GM12873 (cell line): Measurements from ENCODE around the gene PPP1R7.

ENCODE experiments used
- TF ChIP-seq, protein P1 (sequence below): IDR thresholded peaks from 2 replicates; pipeline ENCODE4 v1.5.1; 2012; ENCODE audit warnings: low read depth, mild to moderate bottlenecking, moderate library complexity, low read length, control low read depth; ENCODE audit not compliant: insufficient read depth; ENCODE audit errors: missing control alignments

The PPP1R7 gene

DNA sequence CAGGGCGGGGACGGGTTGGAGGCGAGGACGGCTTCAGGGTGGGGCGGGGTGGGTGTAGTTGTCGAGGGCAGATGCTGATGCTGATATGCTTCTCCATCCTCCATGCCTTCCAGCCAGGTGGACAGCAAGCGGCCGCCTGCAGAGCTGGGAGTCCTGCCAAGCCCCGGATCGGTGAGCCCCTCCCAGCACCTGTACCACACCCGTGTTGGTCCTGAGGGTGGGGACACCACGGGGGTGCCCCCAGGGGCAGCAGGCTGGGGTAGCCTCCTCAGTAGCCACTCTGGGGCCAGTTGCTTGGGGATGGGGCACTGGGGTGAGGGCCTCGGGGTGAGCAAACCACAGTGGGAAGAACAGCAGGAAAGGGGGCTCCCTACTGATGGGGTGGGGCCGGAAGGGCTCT lies 40.8 kb downstream of the PPP1R7 start:
- TF ChIP-seq, protein P1, sequence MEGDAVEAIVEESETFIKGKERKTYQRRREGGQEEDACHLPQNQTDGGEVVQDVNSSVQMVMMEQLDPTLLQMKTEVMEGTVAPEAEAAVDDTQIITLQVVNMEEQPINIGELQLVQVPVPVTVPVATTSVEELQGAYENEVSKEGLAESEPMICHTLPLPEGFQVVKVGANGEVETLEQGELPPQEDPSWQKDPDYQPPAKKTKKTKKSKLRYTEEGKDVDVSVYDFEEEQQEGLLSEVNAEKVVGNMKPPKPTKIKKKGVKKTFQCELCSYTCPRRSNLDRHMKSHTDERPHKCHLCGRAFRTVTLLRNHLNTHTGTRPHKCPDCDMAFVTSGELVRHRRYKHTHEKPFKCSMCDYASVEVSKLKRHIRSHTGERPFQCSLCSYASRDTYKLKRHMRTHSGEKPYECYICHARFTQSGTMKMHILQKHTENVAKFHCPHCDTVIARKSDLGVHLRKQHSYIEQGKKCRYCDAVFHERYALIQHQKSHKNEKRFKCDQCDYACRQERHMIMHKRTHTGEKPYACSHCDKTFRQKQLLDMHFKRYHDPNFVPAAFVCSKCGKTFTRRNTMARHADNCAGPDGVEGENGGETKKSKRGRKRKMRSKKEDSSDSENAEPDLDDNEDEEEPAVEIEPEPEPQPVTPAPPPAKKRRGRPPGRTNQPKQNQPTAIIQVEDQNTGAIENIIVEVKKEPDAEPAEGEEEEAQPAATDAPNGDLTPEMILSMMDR = no peak

DNA sequence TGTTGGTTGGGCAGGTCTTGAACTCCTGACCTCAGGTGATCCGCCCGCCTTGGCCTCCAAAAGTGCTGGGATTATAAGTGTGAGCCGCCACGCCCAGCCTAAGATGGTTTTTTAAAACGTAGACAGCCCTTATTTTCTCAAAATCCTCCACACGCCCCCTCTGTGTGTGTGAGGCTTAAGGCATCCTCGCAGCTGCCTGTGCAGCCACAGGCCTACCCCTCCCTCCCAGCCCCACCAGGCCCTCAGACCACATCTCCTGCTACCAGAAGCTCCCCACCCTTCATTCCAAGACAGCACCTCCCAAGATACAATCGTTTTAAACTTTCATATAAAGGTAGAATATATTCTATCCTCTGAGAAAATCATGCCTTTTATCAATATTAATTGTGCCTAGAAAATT lies 43.0 kb downstream of the PPP1R7 start:
- TF ChIP-seq, protein P1 = no peak

DNA sequence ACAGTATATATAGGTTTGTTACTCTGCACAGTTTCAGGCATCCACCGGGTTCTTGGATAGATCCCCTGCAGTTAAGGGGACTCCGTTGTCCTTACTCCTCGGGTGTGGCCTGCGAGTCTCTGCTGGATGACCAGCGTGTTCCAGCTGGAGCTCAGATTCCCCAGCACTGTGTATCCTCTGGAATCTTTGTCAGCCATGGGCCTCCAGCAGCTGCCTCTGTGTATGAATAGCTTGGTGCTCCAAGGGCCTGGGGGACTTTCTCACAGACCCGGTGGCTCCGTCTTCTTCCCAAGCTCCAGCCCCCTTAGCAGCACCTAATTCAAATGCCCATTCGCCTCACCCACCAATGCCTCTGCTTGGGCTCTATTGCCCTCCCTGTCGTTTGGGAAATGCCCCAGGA lies 44.5 kb downstream of the PPP1R7 start:
- TF ChIP-seq, protein P1 = no peak

DNA sequence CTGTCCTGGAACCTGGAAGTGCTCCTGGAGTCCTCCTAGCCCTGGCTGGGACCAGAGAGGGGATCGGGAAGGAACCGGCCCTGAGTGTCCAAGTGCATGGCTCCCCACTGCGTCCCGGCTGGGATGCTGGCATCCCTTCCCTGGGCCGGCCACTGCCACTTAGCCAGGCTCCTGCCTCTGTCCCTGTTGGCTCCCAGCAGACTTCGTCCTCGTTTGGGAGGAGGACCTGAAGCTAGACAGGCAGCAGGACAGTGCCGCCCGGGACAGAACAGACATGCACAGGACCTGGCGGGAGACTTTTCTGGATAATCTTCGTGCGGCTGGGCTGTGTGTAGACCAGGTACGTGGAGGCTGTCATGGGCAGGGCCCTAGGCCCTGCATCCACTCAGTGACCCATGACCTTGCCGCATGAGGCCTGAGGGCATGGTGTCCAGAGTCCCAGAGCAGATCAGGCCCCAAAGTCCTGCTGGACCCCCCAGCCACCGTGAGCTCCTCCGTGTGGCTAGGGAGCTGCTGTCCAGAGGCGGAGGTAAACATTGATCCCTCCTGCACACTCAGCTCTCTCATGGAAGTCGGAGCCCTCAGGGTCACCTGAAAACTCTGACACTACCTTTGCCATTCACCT lies 45.4 kb downstream of the PPP1R7 start:
- TF ChIP-seq, protein P1 = no peak

DNA sequence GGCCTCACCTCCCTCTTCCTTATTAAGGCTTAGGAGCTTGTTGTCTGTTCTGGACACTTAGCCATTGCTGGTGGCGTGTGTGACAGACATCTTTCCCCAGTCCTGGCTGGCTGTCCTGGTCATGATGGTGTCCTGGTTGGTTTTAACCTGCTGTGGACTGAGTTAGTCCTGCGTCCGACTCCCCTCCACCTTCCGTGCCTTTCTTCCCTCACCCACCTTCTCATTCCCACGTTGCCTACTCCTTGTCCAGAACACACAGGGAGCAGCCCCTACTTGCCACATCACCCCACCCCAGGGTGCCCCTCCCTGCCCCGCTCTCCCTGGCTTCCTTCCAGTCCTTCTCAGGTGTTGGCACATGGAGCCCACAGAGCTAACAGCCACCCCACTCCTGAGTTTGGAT lies 47.7 kb downstream of the PPP1R7 start:
- TF ChIP-seq, protein P1 = no peak

DNA sequence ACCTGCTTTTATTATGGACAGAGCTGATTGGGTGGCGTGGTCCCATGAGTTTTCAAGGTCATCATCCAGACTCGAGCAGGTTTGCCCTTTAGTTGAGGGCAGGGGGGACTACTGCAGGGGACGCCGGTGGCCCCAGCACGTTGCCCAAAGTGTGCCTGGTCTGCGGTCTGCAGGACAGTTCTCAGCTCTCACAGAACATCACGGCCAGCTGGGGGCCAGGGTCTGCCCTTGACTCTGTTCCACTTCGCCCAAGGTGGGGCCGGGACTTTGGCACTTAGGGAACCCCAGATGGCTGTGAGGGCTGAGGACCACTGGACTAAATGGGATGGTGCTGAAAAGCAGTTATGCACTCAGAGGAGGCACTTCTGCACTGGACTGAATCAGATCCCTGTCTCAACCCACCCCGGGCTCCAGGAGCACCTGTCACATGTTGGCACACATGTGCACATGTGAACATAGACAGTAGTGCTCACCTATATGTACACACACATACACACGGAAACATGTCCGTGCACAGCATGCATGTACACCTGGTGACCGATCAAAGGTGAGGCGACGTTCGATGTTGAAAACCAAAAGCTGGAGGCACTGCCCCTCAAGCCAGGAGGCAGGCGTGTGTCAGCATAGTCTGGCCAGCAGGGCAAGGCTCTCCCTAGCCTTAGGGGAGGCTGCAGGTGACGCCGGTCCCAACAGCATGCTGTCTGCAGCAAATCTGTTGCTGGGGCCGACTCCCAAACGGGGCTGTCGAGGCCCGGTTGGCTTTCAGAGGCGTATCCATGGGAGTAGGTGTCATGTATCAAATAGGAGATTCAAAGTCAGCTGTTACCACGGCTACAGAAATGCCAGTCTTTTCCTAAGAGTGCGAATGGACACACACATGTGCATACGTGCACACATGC lies 48.4 kb downstream of the PPP1R7 start:
- TF ChIP-seq, protein P1 = no peak

DNA sequence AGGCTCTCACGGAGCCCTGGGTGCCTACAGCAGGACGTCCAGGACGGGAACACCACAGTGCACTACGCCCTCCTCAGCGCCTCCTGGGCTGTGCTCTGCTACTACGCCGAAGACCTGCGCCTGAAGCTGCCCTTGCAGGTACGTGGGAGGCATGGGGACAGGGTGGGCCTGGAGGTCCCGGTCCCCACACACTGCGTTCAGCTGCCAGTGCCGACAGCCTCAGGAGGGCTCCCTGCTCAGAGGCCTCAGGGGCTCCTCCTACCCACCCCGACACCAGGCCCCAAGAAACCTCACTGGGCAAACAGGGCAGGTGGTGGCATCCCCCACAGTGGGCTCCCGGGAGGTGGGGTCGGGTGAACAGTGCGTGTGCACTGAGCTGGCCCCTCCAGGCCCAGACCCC lies 49.0 kb downstream of the PPP1R7 start:
- TF ChIP-seq, protein P1 = no peak
